ENCODE results near the gene RFTN1. TPM values are rescaled to one million over a fixed set of nuclear protein-coding genes. Genes with fewer than 3 reads are reported as not detected.
A peak's percentile ranks its signal among the peaks of the same experiment; 100 is the strongest.

The RFTN1 gene
- total RNA-seq, 2 experiments from 2014 or later: 55.7 to 56.4 TPM

GRCh38 chr3:16354291-16354690, 159.2 kb downstream of the RFTN1 start:
- Mint-ChIP-seq H3K4me1 (ENCODE audit: low read depth) (peaks cover 48% of the 10 kb centered on the region), H3K4me3 (no peak overlapping the region), H3K27me3 (no peaks in the 10 kb centered on the region), H3K9me3 (no peaks in the 10 kb centered on the region), H3K27ac (peak overlapping the region; percentile 72), H3K36me3 (ENCODE audit: low read depth) (peaks cover 91% of the 10 kb centered on the region)
- no peaks in the 10 kb centered on the region for H3K27me3 ChIP-seq (ENCODE audit: control insufficient read depth in 1 of 2, insufficient read depth in 2 of 2, low read length in 2 of 2)
- H3K27ac ChIP-seq (ENCODE audit: low read depth in 1 of 2, low read length in 2 of 2): no peak overlapping the region
- intact Hi-C loops (cut with DNase I, micrococcal nuclease): no loop called here
- CTCF ChIA-PET: no interaction called here
- H3K9me3 ChIP-seq (ENCODE audit: control insufficient read depth in 1 of 2, insufficient read depth in 1 of 2, low read length in 2 of 2): no peaks in the 10 kb centered on the region
- no peak for ATAC-seq (ENCODE audit: poor library complexity)
- H3K4me1 ChIP-seq (ENCODE audit: insufficient read depth, low read length): no peaks in the 10 kb centered on the region
- POLR2A ChIA-PET: interaction anchor here (1.2 to 1.7 kb wide), 2 partner anchors 10 to 23 kb away, joined by 3 to 4 read pairs; no protein-coding TSS in a partner anchor
- no peak overlapping the region for H3K4me3 ChIP-seq (ENCODE audit: low read length)
- no peak for DNase-seq
- TF ChIP-seq, protein P1, sequence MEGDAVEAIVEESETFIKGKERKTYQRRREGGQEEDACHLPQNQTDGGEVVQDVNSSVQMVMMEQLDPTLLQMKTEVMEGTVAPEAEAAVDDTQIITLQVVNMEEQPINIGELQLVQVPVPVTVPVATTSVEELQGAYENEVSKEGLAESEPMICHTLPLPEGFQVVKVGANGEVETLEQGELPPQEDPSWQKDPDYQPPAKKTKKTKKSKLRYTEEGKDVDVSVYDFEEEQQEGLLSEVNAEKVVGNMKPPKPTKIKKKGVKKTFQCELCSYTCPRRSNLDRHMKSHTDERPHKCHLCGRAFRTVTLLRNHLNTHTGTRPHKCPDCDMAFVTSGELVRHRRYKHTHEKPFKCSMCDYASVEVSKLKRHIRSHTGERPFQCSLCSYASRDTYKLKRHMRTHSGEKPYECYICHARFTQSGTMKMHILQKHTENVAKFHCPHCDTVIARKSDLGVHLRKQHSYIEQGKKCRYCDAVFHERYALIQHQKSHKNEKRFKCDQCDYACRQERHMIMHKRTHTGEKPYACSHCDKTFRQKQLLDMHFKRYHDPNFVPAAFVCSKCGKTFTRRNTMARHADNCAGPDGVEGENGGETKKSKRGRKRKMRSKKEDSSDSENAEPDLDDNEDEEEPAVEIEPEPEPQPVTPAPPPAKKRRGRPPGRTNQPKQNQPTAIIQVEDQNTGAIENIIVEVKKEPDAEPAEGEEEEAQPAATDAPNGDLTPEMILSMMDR (IDR thresholded peaks at IDR 0.05): no peak
- H3K36me3 ChIP-seq (ENCODE audit: insufficient read depth, low read length): peaks cover 67% of the 10 kb centered on the region

GRCh38 chr3:16352428-16352827, 161.1 kb downstream of the RFTN1 start:
- no peaks in the 10 kb centered on the region for H3K9me3 Mint-ChIP-seq
- TF ChIP-seq, protein P1 (IDR thresholded peaks at IDR 0.05): no peak
- Histone ChIP-seq H3K4me3 (ENCODE audit: low read length) (no peak overlapping the region), H3K36me3 (ENCODE audit: insufficient read depth, low read length) (peaks cover 76% of the 10 kb centered on the region), H3K4me1 (ENCODE audit: insufficient read depth, low read length) (no peaks in the 10 kb centered on the region), H3K27me3 (ENCODE audit: control insufficient read depth in 1 of 2, insufficient read depth in 2 of 2, low read length in 2 of 2) (no peaks in the 10 kb centered on the region), H3K27ac (ENCODE audit: low read depth in 1 of 2, low read length in 2 of 2) (no peak overlapping the region), H3K9me3 (ENCODE audit: control insufficient read depth in 1 of 2, insufficient read depth in 1 of 2, low read length in 2 of 2) (no peaks in the 10 kb centered on the region)
- ChIA-PET POLR2A (interaction anchor here (0.7 to 1.1 kb wide), 3 partner anchors 16 to 64 kb away, joined by 3 to 4 read pairs (median 3); no protein-coding TSS in a partner anchor), CTCF (interaction anchor here (1.0 kb wide), 1 partner anchor 62 kb away, joined by 4 read pairs; no protein-coding TSS in a partner anchor)
- H3K4me3 Mint-ChIP-seq: no peak overlapping the region
- peaks cover 97% of the 10 kb centered on the region for H3K36me3 Mint-ChIP-seq (ENCODE audit: low read depth)
- peak overlapping the region; percentile 72 for H3K27ac Mint-ChIP-seq
- H3K27me3 Mint-ChIP-seq: no peaks in the 10 kb centered on the region
- peaks cover 56% of the 10 kb centered on the region for H3K4me1 Mint-ChIP-seq (ENCODE audit: low read depth)
- intact Hi-C loops (cut with DNase I, micrococcal nuclease): no loop called here
- DNase-seq (no peak), ATAC-seq (ENCODE audit: poor library complexity) (no peak)

- intact Hi-C loops (cut with DNase I, micrococcal nuclease): no loop called here
- no peak overlapping the region for H3K4me3 Mint-ChIP-seq
- H3K4me1 ChIP-seq (ENCODE audit: insufficient read depth, low read length): peaks cover 5% of the 10 kb centered on the region
- peak overlapping the region; percentile 72 for H3K27ac Mint-ChIP-seq
- TF ChIP-seq, protein P1 (IDR thresholded peaks at IDR 0.05): no peak
- H3K9me3 Mint-ChIP-seq: no peaks in the 10 kb centered on the region
- DNase-seq (no peak), ATAC-seq (ENCODE audit: poor library complexity) (no peak)
- no peak overlapping the region for H3K4me3 ChIP-seq (ENCODE audit: low read length)
- H3K27me3 ChIP-seq (ENCODE audit: control insufficient read depth in 1 of 2, insufficient read depth in 2 of 2, low read length in 2 of 2): no peaks in the 10 kb centered on the region
- H3K36me3 Mint-ChIP-seq (ENCODE audit: low read depth): peaks cover 97% of the 10 kb centered on the region
- no peak overlapping the region for H3K27ac ChIP-seq (ENCODE audit: low read depth in 1 of 2, low read length in 2 of 2)
- POLR2A ChIA-PET: interaction anchor here (1.5 kb wide), 1 partner anchor 27 kb away, joined by 3 read pairs; no protein-coding TSS in a partner anchor
- H3K4me1 Mint-ChIP-seq (ENCODE audit: low read depth): peaks cover 66% of the 10 kb centered on the region
- H3K36me3 ChIP-seq (ENCODE audit: insufficient read depth, low read length): peaks cover 74% of the 10 kb centered on the region
- no peaks in the 10 kb centered on the region for H3K9me3 ChIP-seq (ENCODE audit: control insufficient read depth in 1 of 2, insufficient read depth in 1 of 2, low read length in 2 of 2)
- CTCF ChIA-PET: no interaction called here
- no peaks in the 10 kb centered on the region for H3K27me3 Mint-ChIP-seq
These were observed 162.7 kb downstream of the RFTN1 start for GRCh38 chr3:16350597-16351318.

Data from CD4-positive, alpha-beta T cell (primary cell).